Natural killer cell treated with Interleukin-12 subunit alpha and Interleukin-12 subunit beta and Interleukin-15 and Interleukin-18, amount 100 ng/mL, for 72 hours (primary cell): Measurements from ENCODE around the gene ERMP1. TPM values are rescaled to one million over a fixed set of nuclear protein-coding genes. Genes with fewer than 3 reads are reported as not detected.

ENCODE experiments used
- ATAC-seq, 2 donors: fragments of 150-1000 bp; cut with Tn5 transposase in 1 of 2; sonication (Bioruptor Pico), chemical (Tn5 transposase) in 1 of 2; 2 replicates each; pipeline ENCODE4 v1.10.0; 2021
- DNase-seq: peaks from one replicate; pipeline ENCODE4 v3.0.0; 2022; ENCODE audit warnings: low spot score
- H3K27ac Mint-ChIP-seq, 2 donors: 1 replicate in 1 of 2; 2 replicates in 1 of 2; pipeline ENCODE4 v1.8.0; 2022; ENCODE audit warnings: mixed read lengths in 2 of 2, mild to moderate bottlenecking in 1 of 2, moderate library complexity in 1 of 2
- H3K27me3 Mint-ChIP-seq, 2 donors: 1 replicate in 1 of 2; 2 replicates in 1 of 2; pipeline ENCODE4 v1.8.0; 2022; ENCODE audit warnings: mixed read lengths in 2 of 2
- H3K36me3 Mint-ChIP-seq: one replicate; pipeline ENCODE4 v1.8.0; 2022; ENCODE audit warnings: mixed read lengths
- H3K4me1 Mint-ChIP-seq, 2 donors: 1 replicate in 1 of 2; 2 replicates in 1 of 2; pipeline ENCODE4 v1.8.0; 2022; ENCODE audit warnings: low read depth in 2 of 2, mixed read lengths in 2 of 2, mild to moderate bottlenecking in 1 of 2
- H3K4me3 Mint-ChIP-seq: one replicate; pipeline ENCODE4 v1.8.0; 2022; ENCODE audit warnings: mixed read lengths
- H3K9me3 Mint-ChIP-seq: 2 replicates; pipeline ENCODE4 v1.8.0; 2022; ENCODE audit warnings: mixed read lengths
- total RNA-seq, 2 donors: library from RNA; stranded (reverse); gene quantifications; one replicate each; pipeline ENCODE4 v1.2.3, GENCODE V29; 2022

Gene ERMP1
- total RNA-seq, 2 donors from 2014 or later, result 17.7 to 28.0 TPM

DNA sequence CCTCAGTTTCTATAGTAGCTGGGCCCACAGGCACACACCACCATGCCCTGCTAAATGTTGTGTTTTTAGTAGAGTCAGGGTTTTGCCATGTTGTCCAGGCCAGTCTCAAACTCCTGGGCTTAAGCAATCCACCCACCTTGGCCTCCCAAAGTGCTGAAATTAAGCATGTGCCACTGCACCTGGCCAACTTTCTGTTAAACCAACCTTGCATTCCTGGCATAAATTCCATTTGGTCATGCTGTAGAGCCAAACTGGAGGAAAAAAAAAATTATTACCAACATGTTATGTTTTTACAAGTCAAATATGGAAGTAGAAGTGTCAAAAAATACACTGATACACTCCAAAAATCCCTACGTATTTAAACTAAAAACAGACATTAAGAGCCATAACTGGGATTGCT, 54.1 kb downstream of the ERMP1 start:
- DNase-seq (no peak), ATAC-seq (no peak)
- H3K4me3 Mint-ChIP-seq, result no peak overlapping the region
- H3K4me1 Mint-ChIP-seq, result peaks cover 11 to 25% of the 10 kb centered on the region in 2 donors
- no peak overlapping the region for H3K27ac Mint-ChIP-seq
- peaks cover 46% of the 10 kb centered on the region for H3K36me3 Mint-ChIP-seq
- H3K27me3 Mint-ChIP-seq, result no peaks in the 10 kb centered on the region
- peaks cover 23% of the 10 kb centered on the region for H3K9me3 Mint-ChIP-seq

DNA sequence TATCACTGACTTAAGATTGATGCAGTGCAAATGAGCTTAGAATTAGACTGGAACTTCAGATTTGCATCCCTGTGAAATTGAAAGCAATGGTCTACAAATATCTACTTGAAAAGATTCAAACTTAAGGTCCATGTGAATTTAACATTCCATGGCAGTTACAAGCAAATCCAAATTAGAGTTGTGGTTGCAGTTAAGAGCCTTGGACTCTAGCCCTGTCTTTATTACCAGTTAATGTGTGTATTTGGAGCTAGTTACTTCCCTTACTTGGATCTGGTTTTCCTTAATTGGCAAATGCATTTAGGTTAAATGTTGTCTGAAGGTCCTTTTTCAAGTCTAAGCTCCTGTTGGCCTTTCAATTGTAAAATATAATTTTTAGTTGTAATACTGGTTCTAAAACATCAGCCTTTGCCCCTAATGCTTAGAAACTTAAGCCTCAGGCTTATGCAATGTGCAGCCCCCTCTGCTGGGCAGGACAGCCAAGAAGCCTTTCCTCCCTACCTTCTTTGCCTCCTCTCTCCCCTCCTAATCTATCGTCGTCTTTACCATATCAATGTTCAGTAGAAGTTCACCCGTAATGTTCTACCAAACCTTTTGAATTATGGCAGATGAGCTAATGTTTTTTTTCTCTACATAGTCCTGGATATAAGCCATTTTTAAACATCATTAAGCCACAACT, 59.5 kb downstream of the ERMP1 start:
- Mint-ChIP-seq H3K36me3 (peaks cover 25% of the 10 kb centered on the region), H3K9me3 (peaks cover 3% of the 10 kb centered on the region), H3K27me3 (no peaks in the 10 kb centered on the region), H3K27ac (no peak overlapping the region), H3K4me3 (no peak overlapping the region), H3K4me1 (peaks cover 4 to 6% of the 10 kb centered on the region in 2 donors)
- no peak for ATAC-seq
- no peak for DNase-seq

DNA sequence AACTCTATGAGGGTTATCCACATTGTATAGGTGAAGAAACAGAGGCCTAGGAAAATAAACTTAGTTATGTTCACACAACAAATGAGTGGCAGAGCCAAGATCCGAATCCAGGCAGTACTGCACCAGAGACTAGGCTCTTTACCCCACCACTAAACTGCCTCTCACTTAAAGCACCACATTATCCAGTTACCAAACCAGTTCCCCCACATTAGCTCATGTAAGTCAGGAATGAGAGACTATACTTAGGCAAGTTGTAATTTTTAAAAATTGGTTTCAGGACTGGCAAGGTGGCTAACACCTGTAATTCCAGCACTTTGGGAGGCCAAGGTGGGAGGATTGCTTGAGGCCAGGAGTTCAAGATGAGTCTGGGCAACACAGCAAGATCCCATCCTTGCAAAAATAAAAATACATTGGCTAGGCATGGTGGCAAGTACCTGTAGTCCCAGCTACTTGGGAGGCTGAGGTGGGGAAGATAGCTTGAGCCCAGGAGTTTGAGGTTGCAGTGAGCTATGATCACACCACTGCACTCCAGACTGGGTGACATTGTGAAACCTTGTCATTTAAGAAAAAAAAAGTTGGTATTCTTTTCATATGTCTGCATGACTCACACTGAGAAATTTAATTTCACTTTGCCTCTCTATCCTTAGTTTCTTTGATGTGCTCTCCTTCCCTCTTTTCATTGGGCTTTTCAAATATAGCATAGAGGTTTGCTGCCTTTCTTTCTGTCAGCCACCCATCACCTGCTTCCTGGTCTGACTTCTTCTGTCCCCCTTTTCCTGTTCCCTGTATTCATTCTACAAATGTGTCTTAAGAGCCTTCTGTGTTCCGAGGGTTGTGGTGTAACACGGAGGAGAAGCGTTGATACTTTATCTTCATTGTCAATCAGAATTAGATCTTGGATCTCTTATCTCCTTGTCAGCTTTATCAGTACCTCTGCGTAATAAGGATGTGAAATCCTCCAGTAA, 64.7 kb downstream of the ERMP1 start:
- Mint-ChIP-seq H3K4me3 (peak overlapping the region; percentile 48), H3K27me3 (no peaks in the 10 kb centered on the region), H3K9me3 (no peaks in the 10 kb centered on the region), H3K36me3 (peaks cover 25% of the 10 kb centered on the region), H3K4me1 (peaks cover 6 to 13% of the 10 kb centered on the region in 2 donors), H3K27ac (peak overlapping the region; percentile 18)
- ATAC-seq, result peak; percentile 83 to 89
- no peak for DNase-seq

DNA sequence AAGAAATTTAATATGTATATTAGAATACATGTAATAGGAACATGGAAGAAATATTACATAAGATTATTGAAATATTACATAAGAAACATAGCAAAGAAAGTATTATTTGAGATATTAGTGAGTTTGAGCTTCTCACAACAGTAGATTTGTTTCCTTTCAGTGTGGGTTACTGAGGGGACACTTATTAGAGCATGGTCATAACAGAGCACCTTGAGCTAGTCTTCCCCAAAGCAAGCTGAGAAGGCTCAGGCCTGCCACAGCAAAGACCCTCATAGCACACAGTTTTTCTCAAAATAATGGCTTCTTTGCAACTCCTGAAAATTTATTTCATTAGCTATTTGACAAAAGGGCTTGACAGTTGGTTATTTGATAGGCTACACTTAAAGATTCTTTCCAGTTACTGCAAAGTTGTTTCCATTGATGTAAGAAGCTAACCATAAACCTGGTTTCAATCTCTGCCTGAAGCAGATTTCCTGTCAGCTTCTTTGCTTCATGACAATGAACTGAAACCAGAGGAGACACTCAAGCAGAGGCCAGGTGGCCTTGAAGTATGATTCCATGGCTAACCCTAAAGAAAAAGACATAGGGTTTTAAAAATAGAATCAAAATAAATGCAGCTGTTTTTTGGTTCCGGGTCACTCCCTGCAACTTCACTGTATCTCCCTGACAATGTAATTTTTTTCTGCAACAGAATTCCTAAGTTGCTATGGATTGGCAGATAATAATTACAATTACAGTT, 68.6 kb downstream of the ERMP1 start:
- Mint-ChIP-seq H3K4me3 (no peak overlapping the region), H3K36me3 (peaks cover 17% of the 10 kb centered on the region), H3K27me3 (no peaks in the 10 kb centered on the region), H3K27ac (no peak overlapping the region), H3K9me3 (no peaks in the 10 kb centered on the region), H3K4me1 (peaks cover 6 to 13% of the 10 kb centered on the region in 2 donors)
- ATAC-seq, result no peak
- DNase-seq, result no peak

DNA sequence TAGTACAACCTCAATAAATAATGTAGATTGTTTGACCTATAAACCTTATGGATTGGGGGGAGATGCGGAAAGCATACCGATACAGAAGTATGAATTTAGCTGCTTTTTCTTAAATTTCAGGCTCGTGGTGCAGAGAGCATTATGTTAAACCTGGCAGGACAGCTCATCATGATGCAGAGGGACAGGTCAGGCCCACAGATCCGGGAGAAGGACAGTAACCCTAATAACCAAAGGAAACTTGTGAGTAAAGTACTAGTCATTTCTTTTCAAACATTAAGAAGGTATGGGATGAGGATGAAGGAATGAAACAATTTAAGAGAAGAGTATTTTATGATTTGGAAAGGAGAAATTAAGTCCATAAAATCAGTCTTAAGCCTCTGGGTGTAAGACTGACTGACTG, 70.5 kb downstream of the ERMP1 start:
- ATAC-seq, result no peak
- H3K4me1 Mint-ChIP-seq, result peaks cover 0 to 3% of the 10 kb centered on the region in 2 donors
- no peaks in the 10 kb centered on the region for H3K9me3 Mint-ChIP-seq
- no peak overlapping the region for H3K4me3 Mint-ChIP-seq
- peak overlapping the region in 1 of 2 donors; percentile 9 for H3K27ac Mint-ChIP-seq
- peaks cover 21% of the 10 kb centered on the region for H3K36me3 Mint-ChIP-seq
- DNase-seq, result no peak
- no peaks in the 10 kb centered on the region for H3K27me3 Mint-ChIP-seq

DNA sequence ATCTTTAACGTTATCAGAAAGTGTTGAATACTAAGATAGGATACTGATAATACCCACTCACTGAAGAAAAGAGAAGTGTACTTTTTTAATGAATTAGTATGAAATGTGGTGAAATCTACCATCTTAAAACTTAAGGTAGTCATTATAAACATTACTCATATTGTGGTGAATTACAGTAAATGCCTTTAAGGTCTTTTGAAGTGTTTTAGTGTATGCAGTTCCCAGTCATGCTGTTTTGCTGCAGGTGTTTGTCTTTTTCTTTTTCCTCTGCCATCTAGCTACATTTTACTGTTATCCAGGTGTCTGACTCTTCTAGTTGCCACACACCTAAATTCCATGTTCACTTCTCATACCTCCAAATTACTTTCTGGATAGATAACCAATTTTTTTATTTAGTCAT, 72.6 kb downstream of the ERMP1 start:
- DNase-seq, result no peak
- H3K4me3 Mint-ChIP-seq, result no peak overlapping the region
- no peak for ATAC-seq
- no peaks in the 10 kb centered on the region for H3K27me3 Mint-ChIP-seq
- H3K36me3 Mint-ChIP-seq, result peaks cover 10% of the 10 kb centered on the region
- H3K4me1 Mint-ChIP-seq, result peaks cover 0 to 3% of the 10 kb centered on the region in 2 donors
- H3K9me3 Mint-ChIP-seq, result no peaks in the 10 kb centered on the region
- no peak overlapping the region for H3K27ac Mint-ChIP-seq

DNA sequence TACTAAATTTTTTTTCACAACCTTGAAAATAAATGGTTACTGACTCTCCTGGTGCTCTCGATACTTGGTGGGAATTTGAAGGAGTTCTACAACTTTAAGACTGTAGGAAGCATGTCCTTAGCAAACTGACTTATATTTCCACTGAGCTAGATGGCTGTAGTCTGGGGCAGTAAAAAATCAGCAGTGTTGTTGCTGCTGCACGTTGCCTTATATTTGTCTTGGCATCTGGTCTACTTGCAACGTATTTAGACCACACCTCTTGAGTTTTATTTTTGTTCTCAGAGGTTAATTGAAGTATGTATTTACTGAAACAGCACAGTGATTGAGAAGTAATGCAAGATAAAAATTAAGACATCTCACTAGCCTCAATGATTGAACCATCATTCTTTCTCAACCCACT, 76.3 kb downstream of the ERMP1 start:
- Mint-ChIP-seq H3K4me3 (no peak overlapping the region), H3K9me3 (no peaks in the 10 kb centered on the region), H3K27ac (no peak overlapping the region), H3K36me3 (peaks cover 4% of the 10 kb centered on the region), H3K4me1 (no peaks in the 10 kb centered on the region), H3K27me3 (no peaks in the 10 kb centered on the region)
- no peak for ATAC-seq
- DNase-seq, result no peak

DNA sequence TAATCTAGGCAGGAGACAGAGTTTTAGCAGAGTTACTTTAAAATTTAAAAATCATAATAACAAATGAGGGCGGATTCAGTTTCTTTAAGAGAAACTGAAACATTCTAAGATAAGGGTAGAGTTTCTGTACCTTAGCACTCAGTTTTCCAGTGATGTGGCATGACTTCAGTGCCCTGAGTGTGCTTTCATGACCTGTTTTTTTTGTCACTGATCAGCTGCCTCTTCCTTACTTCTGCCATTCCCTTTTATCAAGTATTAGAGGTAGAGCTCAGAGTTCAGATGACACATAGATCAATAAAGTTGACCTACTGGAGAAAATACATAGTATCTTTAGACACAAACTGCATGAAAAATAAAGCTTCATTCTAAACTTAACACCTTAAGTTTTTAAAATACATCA, 82.3 kb downstream of the ERMP1 start:
- DNase-seq (no peak), ATAC-seq (no peak)
- H3K36me3 Mint-ChIP-seq, result no peaks in the 10 kb centered on the region
- no peaks in the 10 kb centered on the region for H3K27me3 Mint-ChIP-seq
- no peaks in the 10 kb centered on the region for H3K9me3 Mint-ChIP-seq
- no peak overlapping the region for H3K4me3 Mint-ChIP-seq
- H3K27ac Mint-ChIP-seq, result no peak overlapping the region
- peaks cover 0 to 4% of the 10 kb centered on the region in 2 donors for H3K4me1 Mint-ChIP-seq

DNA sequence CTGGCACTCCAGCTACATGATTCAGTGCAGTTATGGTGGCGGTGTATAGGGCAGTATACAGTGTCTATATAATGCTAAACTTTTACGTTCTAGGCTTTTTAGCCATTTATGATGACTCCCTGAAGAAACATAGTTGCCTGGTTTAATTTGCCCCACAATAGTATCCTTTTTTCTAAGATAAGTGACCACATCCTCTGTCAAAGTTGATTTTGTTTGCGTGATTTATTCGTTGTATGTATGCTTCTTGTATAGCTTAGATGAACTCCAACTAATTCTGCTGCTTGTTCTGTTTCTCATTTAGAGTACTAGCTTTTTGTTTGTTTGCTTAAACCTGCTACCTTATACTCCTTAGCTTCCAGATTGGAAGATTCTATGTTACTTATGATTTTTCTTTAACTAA, 83.6 kb downstream of the ERMP1 start:
- no peak for DNase-seq
- no peaks in the 10 kb centered on the region for H3K9me3 Mint-ChIP-seq
- no peak overlapping the region for H3K27ac Mint-ChIP-seq
- H3K4me1 Mint-ChIP-seq, result peaks cover 0 to 4% of the 10 kb centered on the region in 2 donors
- H3K4me3 Mint-ChIP-seq, result no peak overlapping the region
- ATAC-seq, result no peak
- peaks cover 5% of the 10 kb centered on the region for H3K36me3 Mint-ChIP-seq
- no peaks in the 10 kb centered on the region for H3K27me3 Mint-ChIP-seq

DNA sequence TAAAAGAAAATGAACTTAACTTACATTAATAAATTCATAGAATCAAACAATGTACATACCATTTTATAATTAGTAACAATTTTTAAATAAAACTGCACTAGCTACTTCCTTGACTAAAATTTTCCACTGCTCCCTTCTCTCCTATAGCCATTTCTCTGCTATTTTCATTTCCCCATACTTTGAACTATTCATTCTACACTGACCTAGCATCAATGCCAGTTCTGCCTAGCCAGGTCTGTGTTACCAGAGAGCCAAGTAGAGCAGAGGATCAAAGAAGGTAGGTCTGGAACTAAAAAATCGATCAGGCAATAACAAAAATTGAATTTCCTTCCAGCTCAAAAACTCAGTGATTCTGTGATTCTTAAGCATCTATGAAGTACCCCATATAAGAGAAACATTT, 84.5 kb downstream of the ERMP1 start:
- Mint-ChIP-seq H3K9me3 (no peaks in the 10 kb centered on the region), H3K4me1 (peaks cover 0 to 4% of the 10 kb centered on the region in 2 donors), H3K36me3 (peaks cover 5% of the 10 kb centered on the region), H3K4me3 (no peak overlapping the region), H3K27ac (peak overlapping the region in 1 of 2 donors; percentile 4), H3K27me3 (no peaks in the 10 kb centered on the region)
- ATAC-seq (no peak), DNase-seq (no peak)

DNA sequence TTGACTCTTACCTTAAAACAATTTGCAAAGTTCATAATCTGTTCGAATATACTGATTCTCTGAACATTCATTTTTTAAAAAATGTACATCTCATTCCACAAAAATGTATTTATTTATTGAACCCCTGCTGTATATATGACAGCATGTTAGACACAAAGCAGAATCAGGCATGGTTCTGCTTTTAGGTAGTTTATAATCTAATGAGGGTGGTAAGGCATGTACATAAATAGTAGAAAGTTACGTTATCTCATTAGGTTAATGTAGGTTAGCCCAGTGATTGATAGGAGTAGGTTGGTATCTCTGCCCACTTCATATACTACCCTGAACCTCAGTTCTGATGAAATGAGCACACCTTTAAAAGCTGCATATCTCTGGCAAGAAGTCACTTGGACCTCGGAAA, 89.8 kb downstream of the ERMP1 start:
- H3K27me3 Mint-ChIP-seq, result no peaks in the 10 kb centered on the region
- ATAC-seq (no peak), DNase-seq (no peak)
- H3K4me3 Mint-ChIP-seq, result no peak overlapping the region
- no peaks in the 10 kb centered on the region for H3K4me1 Mint-ChIP-seq
- H3K36me3 Mint-ChIP-seq, result peaks cover 18% of the 10 kb centered on the region
- no peaks in the 10 kb centered on the region for H3K9me3 Mint-ChIP-seq
- no peak overlapping the region for H3K27ac Mint-ChIP-seq

DNA sequence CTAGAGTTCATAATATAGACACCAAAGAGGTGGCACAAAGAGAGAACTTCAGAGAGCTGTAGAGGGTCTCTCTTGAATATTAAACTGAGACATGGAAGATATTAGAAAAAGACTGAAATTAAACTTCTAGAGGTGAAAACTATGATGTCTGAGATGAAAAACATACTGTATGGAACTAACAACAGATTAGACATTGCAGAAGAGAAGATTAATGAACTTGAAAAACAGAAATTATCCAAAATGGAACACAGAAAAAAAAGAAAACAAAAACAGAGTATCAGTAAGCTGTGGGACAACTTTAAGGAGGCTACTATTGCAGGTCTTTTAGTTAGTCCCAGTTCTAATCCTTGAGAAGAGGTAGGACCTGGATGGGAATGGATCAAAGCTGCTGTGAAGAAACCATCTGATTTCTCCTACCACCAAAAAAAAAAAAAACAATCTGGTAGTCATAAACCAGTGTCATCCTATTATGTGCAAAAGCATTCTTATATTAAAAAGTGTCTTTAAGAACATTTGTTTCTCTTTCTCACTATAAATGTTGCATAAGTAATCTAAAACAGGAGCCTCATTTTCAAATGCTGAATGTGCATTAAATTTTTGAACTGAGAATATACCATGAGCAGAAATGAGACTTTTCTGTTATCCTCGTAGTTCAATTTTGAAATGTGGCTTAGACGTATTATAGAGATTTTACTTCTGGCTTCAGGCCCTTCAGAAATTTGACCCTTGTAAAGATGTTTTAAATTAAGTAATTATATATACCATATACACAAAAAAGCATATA, 96.2 kb downstream of the ERMP1 start:
- no peak for DNase-seq

DNA sequence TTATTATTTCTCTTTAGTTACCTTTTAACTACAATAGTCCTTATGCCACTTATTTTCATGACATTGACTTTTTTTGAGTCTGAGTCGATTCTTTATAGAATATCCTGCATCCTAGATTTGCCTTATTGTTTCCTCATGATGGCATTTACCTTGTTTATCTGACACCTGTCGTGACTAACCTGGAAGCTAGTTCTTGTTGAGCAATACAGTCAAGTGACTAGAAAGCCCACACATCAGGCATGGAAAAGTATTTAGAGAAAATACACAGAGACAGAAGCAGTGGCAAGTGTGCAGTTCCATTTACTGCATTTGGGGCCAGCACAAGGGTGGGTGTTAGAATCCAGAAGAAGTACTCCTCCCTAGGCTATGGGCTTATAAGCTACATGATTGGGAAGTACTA, 97.8 kb downstream of the ERMP1 start:
- no peak overlapping the region for H3K4me3 Mint-ChIP-seq
- DNase-seq, result no peak
- H3K27ac Mint-ChIP-seq, result no peak overlapping the region
- H3K4me1 Mint-ChIP-seq, result no peaks in the 10 kb centered on the region
- ATAC-seq, result no peak
- no peaks in the 10 kb centered on the region for H3K9me3 Mint-ChIP-seq
- H3K36me3 Mint-ChIP-seq, result peaks cover 8% of the 10 kb centered on the region
- no peaks in the 10 kb centered on the region for H3K27me3 Mint-ChIP-seq

More for the DNA sequence above, 96.2 kb downstream of the ERMP1 start:
- Mint-ChIP-seq H3K27me3 (no peaks in the 10 kb centered on the region), H3K4me1 (no peaks in the 10 kb centered on the region), H3K27ac (no peak overlapping the region), H3K9me3 (no peaks in the 10 kb centered on the region), H3K36me3 (peaks cover 11% of the 10 kb centered on the region), H3K4me3 (no peak overlapping the region)
- ATAC-seq, result no peak
